Endothelial cell of umbilical vein (primary cell): ENCODE data around the gene ATP2B2. TPM values are rescaled to one million over a fixed set of nuclear protein-coding genes. Genes with fewer than 3 reads are reported as not detected.

ENCODE experiments used
- BruUV-seq: library from RNA; stranded (reverse); fragments of 400-500 nt; replicated peaks from 2 replicates; lab custom pipeline; 2021; lab: Mats Ljungman, UMichigan
- CTCF ChIA-PET: fragments of 300-600, 350-600 bp; sonication (Branson Sonifier 250); formaldehyde crosslinking; loops from one replicate; lab custom pipeline; 2021; ENCODE audit warnings: antibody characterized with exemption, inconsistent platforms; lab: Charles Lee
- POLR2A ChIA-PET: fragments of 300-600, 350-600 bp; sonication (Branson Sonifier 250); formaldehyde crosslinking; loops from one replicate; lab custom pipeline; 2021; ENCODE audit warnings: antibody characterized with exemption, inconsistent platforms; lab: Charles Lee
- DNase-seq: peaks from one replicate; pipeline ENCODE4 v3.0.0-alpha.2; 2011; ENCODE audit warnings: low read depth, low spot score
- FAIRE-seq: peaks from 2 replicates; lab custom pipeline; 2011; peaks lifted over from hg19 to GRCh38; lab: Jason Lieb, UNC
- H2AFZ ChIP-seq: 2 replicates; pipeline ENCODE4 v1.6.0; 2012; ENCODE audit warnings: low read depth, low read length, control low read depth, inconsistent platforms
- H3K27ac ChIP-seq: 2 replicates; pipeline ENCODE4 v1.5.1; 2011; ENCODE audit warnings: low read depth, mild to moderate bottlenecking, control low read depth, low read length, moderate library complexity; ENCODE audit not compliant: insufficient read depth
- H3K27me3 ChIP-seq, 2 experiments: 2 replicates each; pipeline versions ENCODE4 v1.6.0 to v1.6.1; 2011; ENCODE audit warnings: low read length in 2 of 2, mixed read lengths in 1 of 2; ENCODE audit not compliant: control insufficient read depth in 2 of 2, insufficient read depth in 2 of 2
- H3K36me3 ChIP-seq, 2 experiments: 2 replicates in 1 of 2; 3 replicates in 1 of 2; pipeline ENCODE4 v1.5.1; 2011; ENCODE audit warnings: low read length in 2 of 2, mild to moderate bottlenecking in 1 of 2, moderate library complexity in 1 of 2; ENCODE audit not compliant: control insufficient read depth in 2 of 2, insufficient read depth in 2 of 2; ENCODE audit errors: extremely low read depth in 1 of 2
- H3K4me1 ChIP-seq: 3 replicates; pipeline ENCODE4 v1.5.1; 2011; ENCODE audit warnings: mild to moderate bottlenecking, low read length; ENCODE audit not compliant: control insufficient read depth, insufficient read depth; ENCODE audit errors: extremely low read depth
- H3K4me2 ChIP-seq: 2 replicates; pipeline ENCODE4 v1.6.1; 2011; ENCODE audit warnings: low read length, control low read depth, mixed read lengths; ENCODE audit not compliant: insufficient read depth
- H3K4me3 ChIP-seq, 3 experiments: fragments of 200-600 bp in 1 of 3; sonication (generic), shearing (Covaris generic) in 1 of 3; replicated peaks in 1 of 3; 2 replicates each; pipeline ENCODE4 v1.5.1; 2011 to 2016; ENCODE audit warnings: control low read depth in 3 of 3, low read length in 3 of 3, mild to moderate bottlenecking in 2 of 3, inconsistent platforms in 1 of 3, low read depth in 1 of 3, moderate library complexity in 1 of 3; ENCODE audit not compliant: insufficient read depth in 1 of 3
- H3K79me2 ChIP-seq: 2 replicates; pipeline ENCODE4 v1.6.0; 2012; ENCODE audit warnings: low read length, inconsistent platforms; ENCODE audit not compliant: control insufficient read depth, insufficient read depth
- H3K9ac ChIP-seq: replicated peaks from 2 replicates; pipeline ENCODE3; 2011; ENCODE audit warnings: low read length, control low read depth; ENCODE audit not compliant: insufficient read depth; ENCODE audit errors: extremely low read depth
- H3K9me1 ChIP-seq: replicated peaks from 3 replicates; pipeline ENCODE4 v1.6.0; 2011; ENCODE audit warnings: mild to moderate bottlenecking, low read length; ENCODE audit not compliant: control insufficient read depth, insufficient read depth; ENCODE audit errors: extremely low read depth
- H3K9me3 ChIP-seq: replicated peaks from 2 replicates; pipeline ENCODE4 v1.5.1; 2012; ENCODE audit warnings: low read length, inconsistent platforms; ENCODE audit not compliant: control insufficient read depth, insufficient read depth
- H4K20me1 ChIP-seq: replicated peaks from 2 replicates; pipeline ENCODE3; 2011; ENCODE audit warnings: mild to moderate bottlenecking, low read length; ENCODE audit not compliant: control insufficient read depth, insufficient read depth; ENCODE audit errors: extremely low read depth
- CTCF ChIP-seq, 2 donors: IDR thresholded peaks; 1 replicate in 1 of 2; 2 replicates in 1 of 2; pipeline ENCODE4 v1.5.1; 2011; ENCODE audit warnings: low read length in 2 of 2, mild to moderate bottlenecking in 2 of 2, moderate library complexity in 2 of 2, control low read depth in 1 of 2, inconsistent platforms in 1 of 2, low read depth in 1 of 2; ENCODE audit not compliant: insufficient read depth in 1 of 2; ENCODE audit errors: extremely low read depth in 1 of 2
- EZH2 ChIP-seq: IDR thresholded peaks from 2 replicates; pipeline ENCODE4 v1.6.1; 2012; ENCODE audit warnings: borderline replicate concordance, low read depth, mild to moderate bottlenecking, moderate library complexity, low read length, inconsistent platforms; ENCODE audit not compliant: severe bottlenecking
- FOS ChIP-seq: IDR thresholded peaks from 2 replicates; pipeline ENCODE4 v1.6.1; 2011; ENCODE audit warnings: mild to moderate bottlenecking, low read length, moderate library complexity, borderline replicate concordance; ENCODE audit not compliant: insufficient read depth
- GATA2 ChIP-seq: IDR thresholded peaks from 2 replicates; pipeline ENCODE4 v1.7.0; 2011; ENCODE audit warnings: low read depth, mild to moderate bottlenecking, moderate library complexity, mixed read lengths, low read length; ENCODE audit not compliant: insufficient read length, insufficient read depth
- JUN ChIP-seq: IDR thresholded peaks from 2 replicates; pipeline ENCODE4 v1.6.1; 2011; ENCODE audit warnings: borderline replicate concordance, low read depth; ENCODE audit not compliant: insufficient read length, insufficient read depth
- MAX ChIP-seq: IDR thresholded peaks from 2 replicates; pipeline ENCODE4 v1.6.1; 2011; ENCODE audit not compliant: insufficient read depth, insufficient read length
- MYC ChIP-seq: IDR thresholded peaks from one replicate; pipeline ENCODE4 v1.6.1; 2011; ENCODE audit warnings: mild to moderate bottlenecking, low read depth, low read length
- POLR2A ChIP-seq: IDR thresholded peaks from 2 replicates; pipeline ENCODE4 v1.6.1; 2012; ENCODE audit warnings: low read depth, mild to moderate bottlenecking, control low read depth, low read length
- POLR2AphosphoS5 ChIP-seq: IDR thresholded peaks from 2 replicates; pipeline ENCODE4 v1.6.1; 2012; ENCODE audit warnings: low read depth, mild to moderate bottlenecking, control low read depth, low read length, moderate library complexity; ENCODE audit not compliant: insufficient read depth
- dilution Hi-C: fragments of 300-500 bp; cut with MboI; formaldehyde crosslinking; loops from one replicate; pipeline ENCODE4 v1.15.0; 2019; ENCODE audit warnings: low sequenced_read_pairs; ENCODE audit not compliant: extremely low pct_ligation_motif_present
- intact Hi-C: fragments of 100-400 bp; cut with micrococcal nuclease; formaldehyde crosslinking; loops from one replicate; pipeline ENCODE4 v1.10.0; 2022
- polyA plus RNA-seq, 4 experiments: library from polyadenylated mRNA; depleted of rRNA in 3 of 4; stranded (reverse) in 3 of 4; unstranded in 1 of 4; fragments of >200 nt; gene quantifications; 2 replicates each; pipeline versions ENCODE4 v1.2.1 to v1.2.3, GENCODE V29; 2011 to 2012; ENCODE audit warnings: missing spikeins in 1 of 4
- total RNA-seq: library from RNA; stranded (reverse); gene quantifications from 2 replicates; pipeline ENCODE4 v1.2.3, GENCODE V29; 2021

The ATP2B2 gene
- total and polyA plus RNA-seq, 2 donors (not counting 3 experiments of a cell fraction or from before 2014, with no cell fraction given) = not detected

- no peaks in the 10 kb centered on the region for H3K9me3 ChIP-seq
- H3K4me3 ChIP-seq = no peak overlapping the region
- no peaks in the 10 kb centered on the region for H4K20me1 ChIP-seq
- no peaks in the 10 kb centered on the region for H3K27me3 ChIP-seq
- peaks cover 4% of the 10 kb centered on the region for H3K4me1 ChIP-seq
- BruUV-seq = no TSS peak
- TF ChIP-seq MAX (no peak), MYC (no peak), GATA2 (no peak), CTCF (IDR thresholded peaks at IDR 0.05; ENCODE audit: extremely low read depth in 1 of 2, insufficient read depth in 1 of 2, low read depth in 1 of 2, low read length in 2 of 2) (no peak), POLR2AphosphoS5 (no peak), JUN (no peak), FOS (no peak), POLR2A (no peak), EZH2 (no peak)
- H3K4me2 ChIP-seq = no peak overlapping the region
- no peak overlapping the region for H2AFZ ChIP-seq
- H3K9me1 ChIP-seq = no peaks in the 10 kb centered on the region
- no peak overlapping the region for H3K27ac ChIP-seq
- H3K36me3 ChIP-seq = no peaks in the 10 kb centered on the region
- dilution Hi-C loops = no loop called here
- no peak for FAIRE-seq
- DNase-seq = no peak
- ChIA-PET POLR2A (no interaction called here), CTCF (no interaction called here)
- H3K9ac ChIP-seq = no peak overlapping the region
- H3K79me2 ChIP-seq = no peaks in the 10 kb centered on the region
- intact Hi-C loops = no loop called here
These were observed 145.6 kb downstream of the ATP2B2 start for GRCh38 chr3:10359761-10360161.
